Embryonic facial prominence (tissue), 1 donor: Measurements from ENCODE around the gene CNN1.
A peak's percentile ranks its signal among the peaks of the same experiment; 100 is the strongest.
"Not testable (repeated sequence)": the region's sequence is repeated elsewhere in the genome, so short reads cannot be mapped to it uniquely, and the experiment has no call there.

Experiments used
- DNase-seq: peaks from one replicate; pipeline ENCODE4 v3.0.0-alpha.2; 2016; ENCODE audit errors: extremely low spot score

CNN1 gene

DNA sequence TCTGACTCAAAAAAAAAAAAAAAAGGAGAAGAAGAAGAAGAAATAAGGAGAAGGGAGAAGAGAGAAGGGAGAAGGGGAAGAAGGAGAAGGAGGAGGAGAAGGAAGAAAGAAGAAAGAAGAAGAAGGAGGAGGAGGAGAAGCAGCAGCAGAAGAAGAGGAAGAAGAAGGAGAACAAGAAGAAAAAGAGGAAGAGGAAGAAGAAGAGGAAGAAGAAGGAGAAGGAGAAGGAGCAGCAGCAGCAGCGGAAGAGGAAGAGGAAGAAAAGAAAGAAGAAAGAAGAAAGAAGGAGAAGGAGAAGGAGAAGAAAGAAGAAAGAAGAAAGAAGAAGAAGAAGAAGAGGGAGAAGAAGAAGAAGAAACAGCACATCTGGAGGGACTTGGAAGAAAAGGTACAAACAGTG is 4.1 kb upstream of the CNN1 start:
- no peak for DNase-seq

DNA sequence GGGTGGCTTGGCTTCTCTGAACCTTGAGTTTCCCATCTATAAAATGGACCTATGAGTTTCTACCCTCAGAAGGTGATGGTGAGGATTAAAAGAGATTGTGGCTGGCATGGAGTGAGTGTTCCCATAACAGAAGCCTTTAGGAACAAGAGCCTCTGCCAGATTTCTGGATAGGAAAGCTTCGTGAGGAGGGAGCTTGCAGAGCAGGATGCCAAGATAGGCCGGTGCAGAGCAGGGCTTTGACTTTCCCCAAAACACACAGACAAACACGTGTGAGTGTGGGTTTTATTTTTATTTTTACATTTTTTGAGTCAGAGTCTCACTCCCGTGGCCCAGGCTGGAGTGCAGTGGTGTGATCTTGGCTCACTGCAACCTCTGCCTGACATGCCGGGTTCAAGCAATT is 3.7 kb upstream of the CNN1 start:
- no peak for DNase-seq

DNA sequence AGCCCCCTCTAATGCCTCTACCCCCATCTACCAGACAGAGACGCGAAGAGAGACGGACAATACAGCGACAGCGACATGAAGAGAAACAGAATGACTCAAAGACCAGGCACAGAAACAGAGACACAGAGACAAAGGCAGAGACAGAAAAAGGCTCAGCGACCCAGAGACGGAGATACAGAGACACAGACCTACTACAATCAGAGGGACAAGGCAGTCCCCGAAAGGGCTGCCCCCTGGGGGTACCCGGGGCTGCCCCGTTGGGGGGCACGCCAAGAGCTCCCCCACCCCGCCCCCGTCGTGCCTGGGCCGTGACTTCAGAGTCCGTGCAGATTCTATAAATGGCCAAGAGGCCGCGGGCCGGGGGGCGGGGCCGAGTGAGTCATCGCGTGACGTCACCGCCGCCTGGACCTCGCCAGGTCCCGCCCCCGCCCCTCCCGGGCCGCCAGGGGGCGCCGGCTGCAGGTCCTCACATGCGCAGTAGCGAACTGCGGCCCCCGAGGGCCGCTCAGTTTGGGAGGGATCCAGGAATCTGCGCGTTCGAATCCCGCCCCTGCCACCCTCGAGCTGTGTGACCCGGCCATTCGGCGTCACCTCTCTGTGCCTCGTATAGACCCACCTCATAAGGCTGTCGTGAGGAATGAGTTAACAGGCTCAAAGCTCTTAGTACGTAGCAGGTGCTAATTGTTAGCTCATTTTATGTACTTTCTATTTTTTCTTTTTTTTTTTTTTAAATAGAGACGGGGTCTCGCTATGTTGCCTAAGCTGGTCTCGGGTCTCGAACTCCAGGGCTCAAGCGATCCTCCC is 2.7 kb upstream of the CNN1 start:
- peak; percentile 17 for DNase-seq

DNA sequence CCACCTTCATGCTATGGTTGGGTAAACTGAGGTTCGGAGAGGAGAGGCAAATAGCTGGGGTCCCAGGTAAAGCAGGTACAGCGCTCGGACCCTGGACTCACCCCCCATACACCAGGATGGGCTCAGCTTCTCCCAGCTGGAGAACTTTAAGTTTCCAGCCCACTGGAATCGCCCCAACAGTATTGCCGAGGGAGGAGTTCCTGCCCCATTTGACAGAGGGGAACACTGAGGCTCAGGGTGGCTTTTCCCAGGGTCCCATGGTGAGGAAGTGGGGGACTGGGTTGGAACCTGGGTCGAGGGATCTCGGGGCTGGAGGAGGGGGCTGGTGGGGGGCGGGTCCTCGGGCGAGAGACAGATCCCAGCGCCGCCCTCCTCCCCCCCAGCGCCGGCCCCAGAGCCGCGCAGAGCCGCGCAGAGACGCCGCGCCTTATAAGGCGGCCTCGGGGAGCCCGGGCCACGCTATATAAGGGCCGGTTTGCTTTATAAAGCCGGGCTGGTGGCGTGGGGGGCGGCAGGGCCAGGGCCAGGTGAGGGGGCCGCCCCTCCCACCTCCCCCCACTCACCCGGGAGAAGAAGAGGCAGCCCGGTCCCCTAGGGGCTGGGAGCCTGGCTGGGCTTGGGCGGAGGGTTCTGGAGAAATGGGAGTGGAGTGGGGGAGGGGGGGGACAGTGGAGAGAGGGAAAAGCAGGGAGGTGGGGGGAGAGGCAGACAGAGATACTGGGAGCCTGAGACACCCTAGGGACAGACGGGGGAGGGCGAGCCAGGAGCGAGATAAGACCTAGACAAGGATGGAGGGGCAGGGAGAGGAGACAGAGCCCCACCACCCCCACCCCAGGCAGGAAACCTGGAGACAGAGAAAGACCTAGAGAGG is 1.1 kb downstream of the CNN1 start:
- DNase-seq, result no peak

DNA sequence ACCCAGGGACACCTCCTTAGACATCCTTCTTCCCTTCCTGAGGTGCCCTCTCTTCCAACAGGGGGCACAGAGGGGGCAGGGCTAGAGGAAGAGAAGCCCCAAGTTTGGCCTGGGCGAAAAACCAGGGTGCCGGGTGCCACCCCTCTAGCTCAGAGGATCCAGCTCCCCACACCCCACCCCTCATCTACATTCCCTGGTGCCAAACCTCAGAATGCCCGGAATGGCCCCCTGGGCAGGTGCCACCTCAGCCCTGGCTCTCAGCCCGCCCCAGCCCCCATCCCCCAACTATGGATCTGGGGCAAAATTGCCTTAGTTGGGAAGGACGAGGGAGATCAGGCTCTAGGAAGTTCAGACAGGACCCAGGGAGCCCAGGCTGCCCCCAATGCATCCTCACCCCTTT is 2.0 kb downstream of the CNN1 start:
- DNase-seq, result no peak

DNA sequence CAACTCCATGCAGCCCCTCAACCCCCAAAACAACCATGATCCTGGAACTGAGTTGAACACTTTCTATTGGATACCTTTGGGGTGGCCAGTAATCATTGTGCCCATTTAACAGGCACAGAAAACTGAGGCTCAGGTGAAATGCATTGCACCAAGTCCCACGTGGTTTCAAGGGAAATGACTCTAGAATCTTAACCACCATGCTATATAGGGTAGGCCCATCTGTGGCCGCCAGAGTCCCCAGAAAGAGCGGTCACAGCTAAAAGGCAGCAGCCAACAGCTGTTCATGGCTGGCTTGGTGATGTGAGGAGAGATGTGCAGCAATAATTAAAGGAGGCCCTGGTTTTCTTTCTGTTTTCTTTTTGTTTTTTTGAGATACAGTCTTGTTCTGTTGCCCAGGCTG is 2.6 kb downstream of the CNN1 start:
- no peak for DNase-seq

DNA sequence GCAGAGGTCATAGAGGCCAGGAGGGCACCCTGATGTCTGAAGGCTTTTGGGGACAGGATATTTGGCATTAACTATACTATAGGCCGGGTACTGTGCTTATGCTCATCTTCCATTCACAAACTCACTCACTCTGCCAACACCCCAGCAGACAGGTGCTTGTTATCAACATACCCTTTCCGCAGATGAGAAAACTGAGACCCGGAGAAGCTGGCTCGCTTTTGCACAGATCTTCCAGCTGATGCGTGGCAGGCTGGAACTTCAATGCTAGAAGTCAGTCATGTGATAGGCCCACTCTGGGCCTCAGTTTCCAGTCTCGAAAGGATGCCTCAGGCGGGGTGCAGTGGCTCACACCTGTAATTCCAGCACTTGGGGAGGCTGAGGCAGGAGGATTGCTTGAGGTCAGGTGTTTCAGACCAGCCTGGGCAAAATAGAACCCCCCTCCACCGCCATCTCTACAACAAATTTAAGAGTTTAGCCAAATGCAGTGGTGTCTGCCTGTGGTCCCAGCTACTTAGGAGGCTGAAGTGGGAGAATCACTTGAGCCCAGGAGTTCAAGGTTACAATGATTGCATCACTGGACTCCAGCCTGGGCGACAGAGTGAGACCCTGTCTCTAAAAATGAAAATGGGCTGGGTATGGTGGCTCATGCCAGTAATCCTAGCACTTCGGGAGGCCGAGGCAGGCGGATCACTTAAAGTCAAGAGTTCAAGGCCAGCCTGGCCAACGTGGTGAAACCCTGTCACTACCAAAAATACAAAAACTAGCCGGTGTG is 9.5 kb downstream of the CNN1 start:
- DNase-seq, result no peak

DNA sequence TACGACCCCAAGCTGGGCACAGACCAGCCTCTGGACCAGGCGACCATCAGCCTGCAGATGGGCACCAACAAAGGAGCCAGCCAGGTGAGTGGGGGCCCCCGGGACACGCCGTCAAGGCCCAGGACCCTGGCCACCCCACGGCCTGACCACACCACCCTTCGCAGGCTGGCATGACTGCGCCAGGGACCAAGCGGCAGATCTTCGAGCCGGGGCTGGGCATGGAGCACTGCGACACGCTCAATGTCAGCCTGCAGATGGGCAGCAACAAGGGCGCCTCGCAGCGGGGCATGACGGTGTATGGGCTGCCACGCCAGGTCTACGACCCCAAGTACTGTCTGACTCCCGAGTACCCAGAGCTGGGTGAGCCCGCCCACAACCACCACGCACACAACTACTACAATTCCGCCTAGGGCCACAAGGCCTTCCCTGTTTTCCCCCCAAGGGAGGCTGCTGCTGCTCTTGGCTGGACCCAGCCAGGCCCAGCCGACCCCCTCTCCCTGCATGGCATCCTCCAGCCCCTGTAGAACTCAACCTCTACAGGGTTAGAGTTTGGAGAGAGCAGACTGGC is 10.8 kb downstream of the CNN1 start:
- DNase-seq, result no peak

DNA sequence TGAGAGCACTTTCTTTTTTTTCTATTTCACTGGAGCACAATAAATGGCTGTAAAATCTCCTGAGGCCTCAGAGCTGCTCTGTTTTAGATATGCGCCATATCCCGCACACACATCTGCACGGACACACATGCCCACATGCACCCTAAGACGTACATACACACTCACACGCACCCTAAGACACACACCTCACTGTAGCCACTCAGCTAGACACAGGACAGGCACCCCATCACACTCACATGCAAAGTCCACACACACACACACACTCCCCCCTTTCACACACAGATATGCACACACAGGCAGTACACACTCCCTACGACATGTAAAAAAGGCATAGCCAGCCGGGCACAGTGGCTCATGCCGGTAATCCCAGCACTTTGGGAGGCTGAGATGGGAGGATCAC is 11.6 kb downstream of the CNN1 start:
- no peak for DNase-seq

DNA sequence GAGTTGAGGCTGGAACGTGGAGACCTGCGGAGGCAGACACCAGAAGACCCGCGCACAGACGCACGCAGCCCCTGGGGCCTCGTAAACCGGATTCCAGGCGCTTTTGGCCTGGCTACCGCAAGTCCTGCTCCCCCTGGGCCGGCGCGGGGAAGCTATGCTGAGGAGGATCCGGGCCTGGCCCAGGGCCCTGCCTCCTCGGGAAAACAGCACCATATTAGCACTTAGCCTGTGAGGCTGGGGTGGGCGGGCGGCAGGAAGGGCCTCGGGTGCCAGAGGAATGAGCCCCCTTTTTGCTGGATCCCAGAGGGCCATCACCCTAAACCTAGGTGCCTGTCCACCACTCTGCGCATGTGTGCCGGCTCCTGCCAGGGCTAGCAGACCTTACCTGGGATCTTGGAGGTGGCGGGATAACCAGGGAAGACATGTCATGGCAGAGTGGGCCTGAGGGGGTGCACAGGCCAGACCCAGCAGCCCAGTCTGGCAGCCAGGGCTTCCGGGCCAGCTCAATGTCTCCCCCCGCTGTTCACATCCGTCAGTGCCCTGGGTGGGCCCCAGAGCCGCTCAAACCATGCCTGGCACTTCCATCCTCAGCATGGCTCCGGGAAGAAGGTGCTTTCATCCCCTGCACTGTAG is 13.1 kb downstream of the CNN1 start:
- DNase-seq, result no peak

DNA sequence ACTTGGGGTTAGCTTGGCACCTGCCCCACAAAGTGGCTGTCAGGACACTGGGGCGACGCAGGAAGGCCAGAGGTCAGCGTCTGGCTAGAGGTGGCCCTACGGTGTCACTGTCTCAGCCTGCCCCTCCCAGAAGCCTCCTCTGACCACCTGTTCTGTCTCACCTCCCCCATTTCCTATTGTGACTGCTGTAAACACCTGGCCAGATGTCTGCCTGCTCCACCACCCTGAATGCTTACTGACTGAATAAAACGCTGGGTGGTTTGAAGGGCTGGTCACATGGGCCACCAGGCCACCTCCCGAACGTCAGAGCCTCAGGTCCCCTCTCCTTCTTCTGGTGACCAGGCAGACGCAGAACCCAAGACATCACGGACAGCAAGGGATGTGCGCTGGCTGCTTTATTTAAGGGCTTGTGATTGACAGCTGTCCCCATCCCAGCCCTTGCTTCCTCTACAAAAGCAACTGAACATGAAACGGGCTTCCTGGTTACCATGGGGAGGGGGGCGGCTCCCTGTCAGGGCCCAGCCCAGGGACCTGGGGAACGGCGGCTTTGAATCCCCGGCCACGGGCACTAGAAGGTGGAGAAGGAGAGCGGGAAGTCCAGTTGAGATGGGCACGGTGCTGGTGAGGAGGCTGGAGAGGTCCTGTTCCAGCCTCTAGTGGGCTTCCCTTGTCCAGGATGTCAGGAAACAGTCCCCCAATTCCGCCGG is 14.2 kb downstream of the CNN1 start:
- no peak for DNase-seq

DNA sequence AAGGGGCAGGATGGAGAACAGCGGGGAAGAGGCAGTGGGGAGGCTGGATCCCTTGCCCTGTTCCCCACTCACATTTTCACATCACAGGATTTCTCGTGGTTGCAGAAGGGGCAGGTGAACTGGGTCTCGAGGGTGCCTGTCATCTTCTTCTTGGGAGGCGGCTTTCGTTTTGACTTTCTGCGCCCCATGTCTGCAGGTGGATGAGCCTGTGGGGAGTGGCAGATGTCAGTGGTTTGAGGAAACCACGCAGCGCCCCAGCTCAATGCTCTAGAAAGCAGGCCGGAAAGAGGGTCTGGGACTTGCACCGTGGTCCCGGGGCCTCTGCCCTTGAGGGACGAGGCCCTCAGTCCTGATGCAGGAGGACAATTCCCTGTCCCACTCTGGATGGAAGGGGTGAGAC is 15.5 kb downstream of the CNN1 start:
- no peak for DNase-seq

DNA sequence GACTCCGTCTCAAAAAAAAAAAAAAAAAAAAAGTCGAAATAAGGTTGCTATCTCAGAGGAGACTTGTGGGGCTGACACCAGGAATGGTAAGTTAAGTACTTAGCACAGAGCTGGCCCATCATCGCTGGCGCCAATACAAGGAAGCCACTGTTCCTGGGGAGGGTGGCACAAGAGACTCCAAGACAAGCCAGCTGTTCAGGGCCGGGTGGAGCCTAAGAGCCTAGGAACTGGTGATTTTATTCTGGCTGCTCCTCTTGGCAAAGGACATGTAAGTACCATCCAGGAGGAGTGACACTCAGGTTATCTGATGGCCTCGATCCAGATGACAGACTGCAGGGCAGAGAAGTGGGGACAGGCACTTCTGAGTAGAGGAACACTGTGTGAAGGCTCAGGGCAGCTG is 16.6 kb downstream of the CNN1 start:
- no peak for DNase-seq

DNA sequence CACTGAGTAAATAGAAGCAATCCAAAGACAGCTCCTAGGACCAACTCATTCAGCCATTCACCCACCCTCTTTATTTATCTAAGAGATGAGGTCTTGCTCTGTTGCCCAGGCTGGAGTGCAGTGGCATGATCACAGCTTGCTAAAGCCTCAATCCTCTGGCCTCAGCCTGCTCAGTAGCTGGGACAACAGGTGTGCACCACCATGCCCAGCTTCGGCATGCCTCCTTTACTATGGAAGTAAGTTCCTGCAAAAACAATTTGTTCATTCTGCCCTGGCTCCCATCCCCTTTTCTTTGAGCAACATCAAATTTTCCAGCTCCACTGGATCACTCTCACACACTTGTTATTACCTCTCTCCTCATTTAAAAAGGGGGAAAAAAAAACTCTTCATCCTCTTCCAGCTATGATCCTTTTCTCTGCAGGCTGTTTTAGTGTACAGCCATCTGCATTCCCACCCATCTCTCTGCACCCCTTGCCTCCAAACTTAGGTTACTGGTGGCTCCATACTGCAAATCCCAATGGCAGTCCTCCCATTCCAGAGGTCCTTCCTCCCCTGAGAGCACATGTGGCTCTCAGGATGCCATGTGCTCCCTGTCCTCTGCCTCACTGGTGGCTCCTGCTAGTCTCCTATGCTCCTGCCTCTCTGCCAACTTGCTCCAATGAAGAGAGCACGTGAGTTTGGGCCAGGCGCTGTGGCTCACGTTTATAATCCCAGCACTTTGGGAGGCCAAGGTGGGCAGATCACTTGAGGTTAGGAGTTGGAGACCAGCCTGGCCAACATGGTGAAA is 18.2 kb downstream of the CNN1 start:
- no peak for DNase-seq

DNA sequence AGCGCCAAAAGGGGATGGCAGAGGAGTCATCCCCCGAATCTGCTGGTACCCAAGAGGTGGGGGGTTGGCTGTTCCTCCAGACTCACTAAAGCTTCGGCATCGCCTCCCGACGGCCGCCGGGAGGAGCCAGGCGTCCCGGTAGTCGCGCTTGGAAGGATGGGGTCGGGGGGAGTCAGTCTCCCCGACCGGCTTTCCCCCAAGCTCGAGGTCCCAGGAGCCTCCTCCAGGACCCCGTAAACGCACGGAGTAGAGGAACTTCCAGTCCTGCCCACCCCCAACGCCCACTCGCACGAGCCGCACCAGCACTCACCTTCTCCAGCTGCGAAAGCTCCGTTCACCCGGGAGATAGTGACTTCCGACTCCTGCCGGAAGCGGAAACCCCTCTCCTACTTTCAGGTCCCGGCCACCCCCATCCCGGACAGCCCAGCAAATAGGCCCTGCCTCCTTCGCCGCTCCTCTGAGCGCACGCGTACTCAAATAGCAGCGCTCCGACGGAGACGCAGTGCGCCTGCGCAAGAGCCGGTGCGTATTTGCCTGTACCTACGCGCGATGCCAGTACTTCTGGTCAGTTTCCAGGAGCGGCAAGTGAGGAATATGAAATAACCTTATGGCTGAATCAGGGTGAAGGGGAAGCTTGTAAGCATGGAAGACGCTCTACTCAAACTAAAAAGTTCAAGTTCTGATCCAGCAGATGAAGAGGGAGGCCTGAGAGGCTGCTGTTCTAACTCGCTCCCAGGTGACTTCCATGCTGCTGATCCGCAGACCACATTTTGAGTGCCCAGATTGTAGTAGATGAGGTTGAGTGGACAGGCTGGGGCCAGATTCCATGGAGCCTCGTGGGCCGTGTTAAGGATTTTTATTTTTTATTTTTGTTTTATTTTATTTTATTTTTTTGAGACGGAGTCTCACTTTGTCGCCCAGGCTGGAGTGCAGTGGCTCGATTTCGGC is 20.5 kb downstream of the CNN1 start, which contains the start of gene ELOF1:
TSS of gene ELOF1 (minus strand) at position 350 of the 948 bp plus-strand sequence. CDS start 4,883 bp downstream, outside the sequence.
- peak; percentile 95 for DNase-seq

DNA sequence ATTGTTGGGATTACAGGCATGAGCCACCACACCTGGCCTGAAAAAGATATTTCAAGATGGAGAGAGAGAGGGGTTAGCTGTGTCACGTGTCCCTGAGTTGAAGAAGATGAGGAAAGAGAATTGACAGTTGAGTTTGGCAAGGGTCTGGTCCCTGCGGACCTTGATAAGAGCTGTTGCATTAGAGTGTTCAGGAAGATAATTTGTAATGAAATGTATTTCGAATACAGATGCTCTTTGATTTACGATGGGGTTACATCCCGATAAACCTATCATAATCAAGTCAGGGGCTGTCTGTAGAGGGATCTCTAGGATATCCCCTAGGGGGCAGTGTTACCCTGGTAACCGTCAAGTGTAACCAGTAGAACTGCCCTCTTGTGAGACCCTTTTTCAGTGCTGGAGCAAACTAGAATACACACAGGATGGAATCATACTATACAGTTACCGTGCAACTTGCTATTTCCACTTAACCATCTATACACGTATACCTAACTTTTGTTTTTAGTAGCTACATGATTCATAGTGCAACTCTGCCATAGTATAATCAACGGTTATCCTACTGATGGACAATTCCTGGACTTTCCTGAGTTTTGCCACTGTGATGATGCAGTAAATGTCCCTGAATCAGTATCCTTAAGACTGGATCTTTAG is 21.9 kb downstream of the CNN1 start:
- DNase-seq, result no peak

DNA sequence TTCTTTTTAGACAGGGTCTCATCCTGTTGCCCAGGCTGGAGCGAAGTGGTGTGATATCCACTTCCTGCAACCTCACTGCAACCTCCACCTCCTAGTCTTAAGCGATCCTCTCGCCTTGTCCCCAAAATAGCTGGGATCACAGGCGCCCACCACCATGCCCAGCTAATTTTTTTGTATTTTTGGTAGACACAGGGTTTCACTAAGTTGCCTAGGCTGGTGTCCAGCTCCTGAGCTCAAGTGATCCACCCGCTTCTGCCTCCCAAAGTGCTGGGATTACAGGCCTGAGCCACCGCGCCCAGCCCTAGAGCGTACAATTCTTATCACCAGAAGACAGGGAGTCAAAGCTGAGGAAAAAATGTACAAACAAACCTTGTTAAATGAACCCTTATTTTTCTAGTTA is 24.9 kb downstream of the CNN1 start:
- no peak for DNase-seq

DNA sequence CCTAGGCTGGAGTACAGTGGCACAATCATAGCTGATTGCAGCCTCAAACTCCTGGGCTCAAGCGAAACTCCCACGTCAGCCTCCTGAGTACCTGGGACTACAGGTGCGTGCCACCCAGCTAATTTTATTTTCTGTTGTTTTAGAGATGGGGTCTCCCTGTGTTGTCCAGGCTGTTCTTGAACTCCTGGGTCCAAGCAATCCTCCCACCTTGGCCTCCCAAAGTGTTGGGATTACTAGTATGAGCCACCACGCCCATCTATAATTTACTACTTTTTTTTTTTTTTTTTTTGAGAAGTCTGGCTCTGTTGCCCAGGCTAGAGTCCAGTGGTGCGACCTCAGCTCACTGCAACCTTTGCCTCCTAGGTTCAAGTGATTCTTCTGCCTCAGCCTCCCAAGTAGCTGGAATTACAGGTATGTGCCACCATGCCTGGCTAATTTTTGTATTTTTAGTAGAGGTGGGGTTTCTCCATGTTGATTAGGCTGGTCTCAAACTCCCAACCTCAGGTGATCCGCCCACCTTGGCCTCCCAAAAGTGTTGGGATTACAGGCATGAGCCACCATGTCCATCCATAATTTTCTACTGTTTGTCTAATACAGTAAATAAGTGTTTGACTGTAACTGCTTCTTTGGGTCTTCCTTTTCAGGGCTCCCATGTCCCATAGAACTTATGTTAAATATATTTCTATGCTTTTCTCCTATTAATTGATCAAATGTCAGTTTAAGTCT is 25.6 kb downstream of the CNN1 start:
- DNase-seq, result not testable (repeated sequence)
